22Rv1 (cell line): ENCODE results near the gene CNPY3.
A peak's percentile ranks its signal among the peaks of the same experiment; 100 is the strongest.

Source experiments
- H3K27ac ChIP-seq: fragments of 450-650 bp; 2 replicates; pipeline ENCODE4 v1.5.1; 2017
- ZFX ChIP-seq: fragments of 450-650 bp; IDR thresholded peaks from 2 replicates; pipeline ENCODE4 v1.6.1; 2017; ENCODE audit warnings: antibody characterized with exemption, borderline replicate concordance
- TF ChIP-seq, protein P1 (sequence below): fragments of 450-650 bp; IDR thresholded peaks from 2 replicates; pipeline ENCODE4 v1.5.1; 2017; ENCODE audit warnings: mild to moderate bottlenecking

The CNPY3 gene

GRCh38 chr6:42952389-42952788, 23.1 kb downstream of the CNPY3 start:
- 0 out of 2 replicates have a peak overlapping the region, but pooled peaks have one; percentile 4 for H3K27ac ChIP-seq
- TF ChIP-seq, protein P1, sequence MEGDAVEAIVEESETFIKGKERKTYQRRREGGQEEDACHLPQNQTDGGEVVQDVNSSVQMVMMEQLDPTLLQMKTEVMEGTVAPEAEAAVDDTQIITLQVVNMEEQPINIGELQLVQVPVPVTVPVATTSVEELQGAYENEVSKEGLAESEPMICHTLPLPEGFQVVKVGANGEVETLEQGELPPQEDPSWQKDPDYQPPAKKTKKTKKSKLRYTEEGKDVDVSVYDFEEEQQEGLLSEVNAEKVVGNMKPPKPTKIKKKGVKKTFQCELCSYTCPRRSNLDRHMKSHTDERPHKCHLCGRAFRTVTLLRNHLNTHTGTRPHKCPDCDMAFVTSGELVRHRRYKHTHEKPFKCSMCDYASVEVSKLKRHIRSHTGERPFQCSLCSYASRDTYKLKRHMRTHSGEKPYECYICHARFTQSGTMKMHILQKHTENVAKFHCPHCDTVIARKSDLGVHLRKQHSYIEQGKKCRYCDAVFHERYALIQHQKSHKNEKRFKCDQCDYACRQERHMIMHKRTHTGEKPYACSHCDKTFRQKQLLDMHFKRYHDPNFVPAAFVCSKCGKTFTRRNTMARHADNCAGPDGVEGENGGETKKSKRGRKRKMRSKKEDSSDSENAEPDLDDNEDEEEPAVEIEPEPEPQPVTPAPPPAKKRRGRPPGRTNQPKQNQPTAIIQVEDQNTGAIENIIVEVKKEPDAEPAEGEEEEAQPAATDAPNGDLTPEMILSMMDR = no peak
- TF ChIP-seq ZFX = no peak

DNA sequence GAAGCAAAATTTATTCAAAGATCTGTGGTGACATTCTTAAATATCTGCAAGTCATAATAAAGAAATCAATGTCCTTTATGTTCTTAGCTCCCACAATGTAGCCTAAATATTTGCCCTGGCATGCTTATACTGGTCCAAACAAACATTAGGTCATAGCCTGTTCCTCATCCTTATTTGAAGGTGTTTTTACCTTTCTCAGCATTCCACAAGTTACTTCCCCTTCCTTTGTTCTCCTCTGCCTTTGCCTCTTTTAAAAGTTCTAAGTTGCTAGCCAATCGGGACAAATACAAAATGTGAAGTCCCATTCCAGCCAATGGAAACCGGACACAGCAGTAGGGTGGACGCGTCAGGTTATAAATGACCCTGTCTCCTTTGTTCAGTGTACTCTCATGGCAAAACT, 25.1 kb downstream of the CNPY3 start:
- peak overlapping the region; percentile 71 for H3K27ac ChIP-seq

DNA sequence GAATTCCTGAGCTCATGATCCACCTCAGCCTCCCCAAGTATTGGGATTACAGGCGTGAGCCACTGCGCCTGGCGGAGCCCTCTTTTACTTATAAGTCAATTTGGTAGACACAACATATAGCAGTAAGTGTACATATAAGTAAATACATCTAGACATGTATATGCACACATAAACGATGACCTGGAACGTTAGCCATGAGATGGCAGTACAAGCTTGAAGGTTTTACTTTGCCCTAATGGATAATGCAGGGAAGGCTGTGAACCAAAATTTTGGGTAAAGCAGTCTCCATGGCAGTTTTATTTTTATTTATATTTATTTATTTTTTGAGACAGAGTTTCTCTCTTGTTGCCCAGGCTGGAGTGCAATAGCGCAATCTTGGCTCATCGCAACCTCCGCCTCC, 28.8 kb downstream of the CNPY3 start:
- TF ChIP-seq, protein P1 = no peak
- no peak for TF ChIP-seq ZFX
- H3K27ac ChIP-seq = no peak overlapping the region

- TF ChIP-seq, protein P1 = no peak
- TF ChIP-seq ZFX = no peak
- H3K27ac ChIP-seq = peak overlapping the region; percentile 84
Measured at GRCh38 chr6:42959917-42960242, 30.6 kb downstream of the CNPY3 start.

GRCh38 chr6:42960243-42961019, 31.2 kb downstream of the CNPY3 start, which contains the start of gene GNMT:
Gene GNMT (plus strand): TSS chr6:42960754. CDS start chr6:42960768, 14 bp downstream.
- H3K27ac ChIP-seq = peak within 1 kb of the TSS; percentile 84
- TF ChIP-seq ZFX = no peak
- TF ChIP-seq, protein P1 = peak; percentile 29

DNA sequence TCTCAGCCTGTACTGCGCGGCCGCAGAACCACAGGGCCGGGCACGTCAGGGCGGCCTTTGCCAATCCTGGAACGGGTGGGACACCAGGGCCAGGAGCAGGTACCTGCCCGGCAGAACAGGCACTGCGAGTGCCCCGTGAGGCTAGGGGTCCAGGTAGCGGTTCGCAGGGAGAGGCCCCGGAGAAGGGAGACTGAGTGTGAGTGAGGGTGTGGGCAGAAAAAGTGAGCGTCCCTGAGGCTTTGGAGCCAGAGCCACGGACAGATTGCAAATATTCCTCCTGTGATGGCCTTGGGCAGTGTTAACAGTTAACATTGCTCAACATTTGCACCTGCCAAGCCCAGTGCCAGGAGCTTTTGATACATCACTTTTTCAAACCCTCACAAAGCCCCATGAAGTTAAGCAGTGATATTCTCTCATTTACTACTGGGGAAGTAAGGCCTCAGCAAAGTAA, 31.8 kb downstream of the CNPY3 start:
- TF ChIP-seq ZFX = no peak
- TF ChIP-seq, protein P1 = no peak
- H3K27ac ChIP-seq = peak overlapping the region; percentile 84

DNA sequence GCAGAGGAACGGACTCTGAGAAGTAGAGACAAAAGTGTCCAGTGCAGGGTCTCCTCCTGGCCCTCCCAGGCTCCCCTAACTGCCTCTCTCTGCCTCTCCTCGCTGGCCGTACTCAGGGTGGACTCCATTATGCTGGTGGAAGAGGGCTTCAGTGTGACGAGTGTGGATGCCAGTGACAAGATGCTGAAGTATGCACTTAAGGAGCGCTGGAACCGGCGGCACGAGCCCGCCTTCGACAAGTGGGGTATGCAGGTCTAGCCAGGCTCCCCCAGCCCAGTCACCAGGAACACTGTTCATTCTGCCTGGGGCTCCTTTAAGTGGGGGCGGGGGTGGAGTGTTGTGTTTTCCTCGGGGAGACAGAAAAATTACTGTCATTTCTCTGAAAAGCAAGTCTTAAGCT, 32.8 kb downstream of the CNPY3 start:
- peak overlapping the region; percentile 84 for H3K27ac ChIP-seq
- TF ChIP-seq, protein P1 = no peak
- TF ChIP-seq ZFX = no peak
